WTC11 (cell line): ENCODE measurements around the gene KCTD18. TPM values are rescaled to one million over a fixed set of nuclear protein-coding genes. Genes with fewer than 3 reads are reported as not detected.

Experiments used
- ATAC-seq: fragments of 200-7000 bp; cut with Tn5 transposase; 2 replicates; pipeline ENCODE4 v1.10.0; 2021; ENCODE audit warnings: mild to moderate bottlenecking, moderate library complexity
- CTCF ChIA-PET: fragments of 300-600 bp; sonication (Branson Sonifier 250); formaldehyde crosslinking; loops from one replicate; lab custom pipeline; 2021; ENCODE audit warnings: antibody characterized with exemption; lab: Charles Lee
- POLR2A ChIA-PET: fragments of 350-600 bp; sonication (Branson Sonifier 250); formaldehyde crosslinking; loops from one replicate; lab custom pipeline; 2021; ENCODE audit warnings: antibody characterized with exemption; lab: Charles Lee
- DNase-seq: peaks from one replicate; pipeline ENCODE4 v3.0.0; 2021; ENCODE audit warnings: low spot score
- H3K27ac Mint-ChIP-seq: 2 replicates; pipeline ENCODE4 v1.8.0; 2021; ENCODE audit warnings: mixed read lengths
- H3K27me3 Mint-ChIP-seq: 2 replicates; pipeline ENCODE4 v1.8.0; 2021; ENCODE audit warnings: low read depth, mild to moderate bottlenecking, moderate library complexity, mixed read lengths
- H3K36me3 Mint-ChIP-seq: 2 replicates; pipeline ENCODE4 v1.8.0; 2021; ENCODE audit warnings: mixed read lengths
- H3K4me1 Mint-ChIP-seq: 2 replicates; pipeline ENCODE4 v1.8.0; 2022; ENCODE audit warnings: mixed read lengths
- H3K4me3 Mint-ChIP-seq: 2 replicates; pipeline ENCODE4 v1.8.0; 2021; ENCODE audit warnings: mild to moderate bottlenecking, moderate library complexity, mixed read lengths
- H3K9me3 Mint-ChIP-seq: 2 replicates; pipeline ENCODE4 v1.8.0; 2021; ENCODE audit warnings: mixed read lengths
- ELF4 ChIP-seq: sonication (generic); formaldehyde crosslinking; IDR thresholded peaks from 2 replicates; pipeline ENCODE4 v1.8.1; 2022; ENCODE audit warnings: low read depth, mild to moderate bottlenecking, moderate library complexity, missing genetic modification reagents
- GABPB1 ChIP-seq: sonication (generic); formaldehyde crosslinking; IDR thresholded peaks from 2 replicates; pipeline ENCODE4 v1.8.1; 2023; ENCODE audit warnings: mild to moderate bottlenecking, missing genetic modification reagents
- GRHL2 ChIP-seq: fragments of 250-450 bp; sonication (Bioruptor Pico); IDR thresholded peaks from 2 replicates; pipeline ENCODE4 v1.8.0; 2022; ENCODE audit warnings: mild to moderate bottlenecking, moderate library complexity; ENCODE audit not compliant: insufficient replicate concordance, severe bottlenecking
- GTF2I ChIP-seq: fragments of 250-450 bp; sonication (Bioruptor Pico); conservative IDR thresholded peaks from 2 replicates; pipeline ENCODE4 v1.4.0; 2021; ENCODE audit warnings: mild to moderate bottlenecking
- HMGA2 ChIP-seq: fragments of 250-450 bp; sonication (Bioruptor Pico); IDR thresholded peaks from 2 replicates; pipeline ENCODE4 v1.4.0; 2021; ENCODE audit warnings: mild to moderate bottlenecking, moderate library complexity
- IRF2 ChIP-seq: sonication (generic); formaldehyde crosslinking; IDR thresholded peaks from 2 replicates; pipeline ENCODE4 v1.8.0; 2022; ENCODE audit warnings: low read depth, missing genetic modification reagents, borderline replicate concordance
- JUN ChIP-seq: sonication (generic); formaldehyde crosslinking; IDR thresholded peaks from 2 replicates; pipeline ENCODE4 v1.8.0; 2023; ENCODE audit warnings: mild to moderate bottlenecking, missing genetic modification reagents
- KAT7 ChIP-seq: sonication (generic); formaldehyde crosslinking; IDR thresholded peaks from 2 replicates; pipeline ENCODE4 v1.8.1; 2023; ENCODE audit warnings: missing genetic modification reagents, mild to moderate bottlenecking, borderline replicate concordance
- SMAD3 ChIP-seq: sonication (generic); formaldehyde crosslinking; IDR thresholded peaks from 2 replicates; pipeline ENCODE4 v1.8.0; 2022; ENCODE audit warnings: missing genetic modification reagents, mild to moderate bottlenecking, borderline replicate concordance
- SOX15 ChIP-seq: fragments of 250-450 bp; sonication (Bioruptor Pico); IDR thresholded peaks from 2 replicates; pipeline ENCODE4 v1.9.0; 2021; ENCODE audit warnings: mild to moderate bottlenecking
- TEAD1 ChIP-seq: sonication (generic); formaldehyde crosslinking; IDR thresholded peaks from 2 replicates; pipeline ENCODE4 v1.8.0; 2022; ENCODE audit warnings: mild to moderate bottlenecking, missing genetic modification reagents
- ZNF317 ChIP-seq: sonication (generic); formaldehyde crosslinking; IDR thresholded peaks from 2 replicates; pipeline ENCODE4 v1.8.1; 2023; ENCODE audit warnings: low read depth, mild to moderate bottlenecking, moderate library complexity, missing genetic modification reagents, borderline replicate concordance
- ZNF396 ChIP-seq: fragments of 250-450 bp; sonication (Bioruptor Pico); IDR thresholded peaks from 2 replicates; pipeline ENCODE4 v1.8.0; 2021; ENCODE audit warnings: mild to moderate bottlenecking, moderate library complexity, borderline replicate concordance
- total RNA-seq: library from RNA; stranded (reverse); gene quantifications from 3 replicates; pipeline ENCODE4 v1.2.3, GENCODE V29; 2021
- TF ChIP-seq, protein P1 (sequence below): fragments of 250-450 bp; sonication (Bioruptor Pico); IDR thresholded peaks from 2 replicates; pipeline ENCODE4 v2.1.2; 2022; ENCODE audit warnings: mild to moderate bottlenecking, moderate library complexity
- TF ChIP-seq, protein P2 (sequence below): sonication (generic); formaldehyde crosslinking; IDR thresholded peaks from 2 replicates; pipeline ENCODE4 v1.8.0; 2022; ENCODE audit warnings: missing genetic modification reagents
- TF ChIP-seq, protein P3 (sequence below): sonication (generic); formaldehyde crosslinking; IDR thresholded peaks from 2 replicates; pipeline ENCODE4 v1.8.0; 2023; ENCODE audit warnings: mild to moderate bottlenecking, missing genetic modification reagents
- TF ChIP-seq, protein P4 (sequence below): fragments of 250-450 bp; sonication (Bioruptor Pico); conservative IDR thresholded peaks from 2 replicates; pipeline ENCODE4 v1.9.0; 2021; ENCODE audit warnings: mild to moderate bottlenecking
- TF ChIP-seq, protein P5 (sequence below): sonication (generic); formaldehyde crosslinking; IDR thresholded peaks from 2 replicates; pipeline ENCODE4 v1.8.1; 2022; ENCODE audit warnings: missing genetic modification reagents, borderline replicate concordance

KCTD18 gene
- total RNA-seq, 1 experiment from 2014 or later: 4.9 TPM

DNA sequence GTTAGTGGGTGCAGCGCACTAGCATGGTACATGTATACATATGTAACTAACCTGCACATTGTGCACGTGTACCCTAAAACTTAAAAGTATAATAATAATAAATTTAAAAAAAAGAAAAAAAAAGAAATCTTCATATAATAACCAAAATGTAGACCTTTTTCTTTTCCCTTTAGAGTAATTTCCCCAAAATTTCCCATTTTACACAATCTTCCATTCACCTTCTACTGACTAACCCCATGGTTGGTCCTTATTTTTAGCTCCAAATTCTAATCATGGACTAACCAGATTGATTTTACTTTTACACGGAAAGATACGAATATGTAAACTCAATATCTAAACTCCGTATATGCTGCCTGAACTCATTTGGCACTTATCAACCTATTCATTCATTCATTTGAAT lies 7.7 kb downstream of the KCTD18 start:
- no peak for TF ChIP-seq JUN (CRISPR knock-in tag)
- TF ChIP-seq, protein P1, sequence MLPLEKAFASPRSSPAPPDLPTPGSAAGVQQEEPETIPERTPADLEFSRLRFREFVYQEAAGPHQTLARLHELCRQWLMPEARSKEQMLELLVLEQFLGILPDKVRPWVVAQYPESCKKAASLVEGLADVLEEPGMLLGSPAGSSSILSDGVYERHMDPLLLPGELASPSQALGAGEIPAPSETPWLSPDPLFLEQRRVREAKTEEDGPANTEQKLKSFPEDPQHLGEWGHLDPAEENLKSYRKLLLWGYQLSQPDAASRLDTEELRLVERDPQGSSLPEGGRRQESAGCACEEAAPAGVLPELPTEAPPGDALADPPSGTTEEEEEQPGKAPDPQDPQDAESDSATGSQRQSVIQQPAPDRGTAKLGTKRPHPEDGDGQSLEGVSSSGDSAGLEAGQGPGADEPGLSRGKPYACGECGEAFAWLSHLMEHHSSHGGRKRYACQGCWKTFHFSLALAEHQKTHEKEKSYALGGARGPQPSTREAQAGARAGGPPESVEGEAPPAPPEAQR (CRISPR knock-in tag): no peak
- TF ChIP-seq GABPB1 (CRISPR knock-in tag): no peak
- TF ChIP-seq ZNF317 (CRISPR knock-in tag): no peak
- TF ChIP-seq, protein P2, sequence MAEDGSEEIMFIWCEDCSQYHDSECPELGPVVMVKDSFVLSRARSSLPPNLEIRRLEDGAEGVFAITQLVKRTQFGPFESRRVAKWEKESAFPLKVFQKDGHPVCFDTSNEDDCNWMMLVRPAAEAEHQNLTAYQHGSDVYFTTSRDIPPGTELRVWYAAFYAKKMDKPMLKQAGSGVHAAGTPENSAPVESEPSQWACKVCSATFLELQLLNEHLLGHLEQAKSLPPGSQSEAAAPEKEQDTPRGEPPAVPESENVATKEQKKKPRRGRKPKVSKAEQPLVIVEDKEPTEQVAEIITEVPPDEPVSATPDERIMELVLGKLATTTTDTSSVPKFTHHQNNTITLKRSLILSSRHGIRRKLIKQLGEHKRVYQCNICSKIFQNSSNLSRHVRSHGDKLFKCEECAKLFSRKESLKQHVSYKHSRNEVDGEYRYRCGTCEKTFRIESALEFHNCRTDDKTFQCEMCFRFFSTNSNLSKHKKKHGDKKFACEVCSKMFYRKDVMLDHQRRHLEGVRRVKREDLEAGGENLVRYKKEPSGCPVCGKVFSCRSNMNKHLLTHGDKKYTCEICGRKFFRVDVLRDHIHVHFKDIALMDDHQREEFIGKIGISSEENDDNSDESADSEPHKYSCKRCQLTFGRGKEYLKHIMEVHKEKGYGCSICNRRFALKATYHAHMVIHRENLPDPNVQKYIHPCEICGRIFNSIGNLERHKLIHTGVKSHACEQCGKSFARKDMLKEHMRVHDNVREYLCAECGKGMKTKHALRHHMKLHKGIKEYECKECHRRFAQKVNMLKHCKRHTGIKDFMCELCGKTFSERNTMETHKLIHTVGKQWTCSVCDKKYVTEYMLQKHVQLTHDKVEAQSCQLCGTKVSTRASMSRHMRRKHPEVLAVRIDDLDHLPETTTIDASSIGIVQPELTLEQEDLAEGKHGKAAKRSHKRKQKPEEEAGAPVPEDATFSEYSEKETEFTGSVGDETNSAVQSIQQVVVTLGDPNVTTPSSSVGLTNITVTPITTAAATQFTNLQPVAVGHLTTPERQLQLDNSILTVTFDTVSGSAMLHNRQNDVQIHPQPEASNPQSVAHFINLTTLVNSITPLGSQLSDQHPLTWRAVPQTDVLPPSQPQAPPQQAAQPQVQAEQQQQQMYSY: no peak
- TF ChIP-seq ELF4: no peak
- TF ChIP-seq, protein P3, sequence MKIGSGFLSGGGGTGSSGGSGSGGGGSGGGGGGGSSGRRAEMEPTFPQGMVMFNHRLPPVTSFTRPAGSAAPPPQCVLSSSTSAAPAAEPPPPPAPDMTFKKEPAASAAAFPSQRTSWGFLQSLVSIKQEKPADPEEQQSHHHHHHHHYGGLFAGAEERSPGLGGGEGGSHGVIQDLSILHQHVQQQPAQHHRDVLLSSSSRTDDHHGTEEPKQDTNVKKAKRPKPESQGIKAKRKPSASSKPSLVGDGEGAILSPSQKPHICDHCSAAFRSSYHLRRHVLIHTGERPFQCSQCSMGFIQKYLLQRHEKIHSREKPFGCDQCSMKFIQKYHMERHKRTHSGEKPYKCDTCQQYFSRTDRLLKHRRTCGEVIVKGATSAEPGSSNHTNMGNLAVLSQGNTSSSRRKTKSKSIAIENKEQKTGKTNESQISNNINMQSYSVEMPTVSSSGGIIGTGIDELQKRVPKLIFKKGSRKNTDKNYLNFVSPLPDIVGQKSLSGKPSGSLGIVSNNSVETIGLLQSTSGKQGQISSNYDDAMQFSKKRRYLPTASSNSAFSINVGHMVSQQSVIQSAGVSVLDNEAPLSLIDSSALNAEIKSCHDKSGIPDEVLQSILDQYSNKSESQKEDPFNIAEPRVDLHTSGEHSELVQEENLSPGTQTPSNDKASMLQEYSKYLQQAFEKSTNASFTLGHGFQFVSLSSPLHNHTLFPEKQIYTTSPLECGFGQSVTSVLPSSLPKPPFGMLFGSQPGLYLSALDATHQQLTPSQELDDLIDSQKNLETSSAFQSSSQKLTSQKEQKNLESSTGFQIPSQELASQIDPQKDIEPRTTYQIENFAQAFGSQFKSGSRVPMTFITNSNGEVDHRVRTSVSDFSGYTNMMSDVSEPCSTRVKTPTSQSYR (CRISPR knock-in tag): no peak
- TF ChIP-seq IRF2 (CRISPR knock-in tag): no peak
- TF ChIP-seq GTF2I: no peak
- TF ChIP-seq, protein P4, sequence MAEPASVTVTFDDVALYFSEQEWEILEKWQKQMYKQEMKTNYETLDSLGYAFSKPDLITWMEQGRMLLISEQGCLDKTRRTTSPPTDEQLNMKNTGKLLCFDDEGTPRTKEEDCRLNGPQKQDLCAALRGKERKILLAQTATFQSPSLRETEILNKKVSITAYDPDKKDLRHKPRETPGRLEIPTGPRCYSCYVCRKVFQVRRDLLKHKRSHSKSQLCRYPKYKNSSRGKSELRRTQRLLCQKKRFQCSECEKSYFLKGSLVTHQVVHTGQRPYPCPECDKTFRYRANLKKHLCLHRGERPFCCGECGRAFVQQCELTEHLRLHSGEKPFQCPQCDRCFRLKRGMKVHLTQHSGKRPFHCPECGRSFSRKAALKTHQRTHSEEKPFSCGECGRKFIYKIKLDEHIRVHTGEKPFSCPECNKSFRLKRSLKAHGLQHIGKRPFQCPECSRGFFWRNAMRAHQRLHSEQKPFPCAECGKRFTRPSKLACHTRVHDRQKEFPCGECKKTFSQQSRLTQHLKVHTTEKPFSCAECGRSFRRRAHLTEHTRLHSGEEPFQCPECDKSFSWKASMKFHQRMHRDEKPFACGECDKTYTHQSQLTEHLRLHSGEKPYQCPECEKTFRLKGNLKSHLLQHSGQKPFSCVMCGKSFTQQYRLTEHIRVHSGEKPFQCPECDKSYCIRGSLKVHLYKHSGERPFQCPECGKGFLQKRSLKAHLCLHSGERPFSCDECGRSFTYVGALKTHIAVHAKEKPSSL (CRISPR knock-in tag): no peak
- no peak for TF ChIP-seq SMAD3 (CRISPR knock-in tag)
- no peaks in the 10 kb centered on the region for H3K4me1 Mint-ChIP-seq
- H3K9me3 Mint-ChIP-seq: peaks cover 3% of the 10 kb centered on the region
- H3K27me3 Mint-ChIP-seq: no peaks in the 10 kb centered on the region
- ChIA-PET CTCF (interaction anchor here (1.2 kb wide), 1 partner anchor 19 kb away, joined by 5 read pairs; no protein-coding TSS in a partner anchor), POLR2A (no interaction called here)
- DNase-seq (no peak), ATAC-seq (no peak)
- H3K4me3 Mint-ChIP-seq: no peak overlapping the region
- peaks cover 9% of the 10 kb centered on the region for H3K36me3 Mint-ChIP-seq
- H3K27ac Mint-ChIP-seq: no peak overlapping the region

DNA sequence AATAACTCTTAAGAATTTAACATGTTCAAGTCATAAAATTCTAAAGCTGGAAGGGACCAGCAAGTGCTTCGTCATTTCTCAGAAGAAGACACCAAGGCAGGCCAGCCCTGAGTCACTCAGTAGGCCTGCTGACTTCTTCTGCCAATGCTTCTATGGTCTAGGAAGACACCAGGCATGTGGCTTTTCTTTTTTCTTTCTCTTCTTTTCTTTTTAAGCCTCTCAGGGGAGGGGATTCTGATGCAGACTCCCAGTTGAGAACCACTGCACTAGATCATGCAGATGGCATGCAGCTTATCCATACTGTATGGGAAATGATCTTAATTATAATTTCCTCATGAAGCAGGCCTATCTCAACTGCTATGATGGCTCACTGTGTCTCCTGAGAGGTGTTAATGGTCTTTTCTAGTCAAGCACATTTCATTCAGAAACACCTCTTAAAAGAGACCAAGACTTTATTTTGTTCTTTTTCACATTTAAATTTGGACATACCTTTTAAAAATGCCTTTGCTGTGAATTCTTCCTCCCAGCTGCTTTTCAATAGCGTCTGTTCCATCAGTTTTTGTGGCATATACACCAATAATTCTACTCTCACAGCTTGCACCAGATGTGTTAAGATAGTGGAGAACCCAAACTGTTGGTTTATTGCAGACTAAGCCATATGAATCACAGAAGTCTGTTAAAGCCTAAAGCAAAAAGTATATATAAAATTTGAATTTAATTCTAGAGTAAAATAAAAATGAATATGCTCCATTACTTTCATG lies 11.3 kb downstream of the KCTD18 start:
- CTCF ChIA-PET: interaction anchor here (1.8 to 2.0 kb wide), 3 partner anchors 11 to 525 kb away, joined by 5 to 6 read pairs (median 5); partner anchors contain the start of gene KCTD18
- no peak for ATAC-seq
- peaks cover 3% of the 10 kb centered on the region for H3K9me3 Mint-ChIP-seq
- peaks cover 11% of the 10 kb centered on the region for H3K36me3 Mint-ChIP-seq
- no peak overlapping the region for H3K4me3 Mint-ChIP-seq
- no peak overlapping the region for H3K27ac Mint-ChIP-seq
- DNase-seq: no peak
- TF ChIP-seq TEAD1: no peak
- TF ChIP-seq, protein P5, sequence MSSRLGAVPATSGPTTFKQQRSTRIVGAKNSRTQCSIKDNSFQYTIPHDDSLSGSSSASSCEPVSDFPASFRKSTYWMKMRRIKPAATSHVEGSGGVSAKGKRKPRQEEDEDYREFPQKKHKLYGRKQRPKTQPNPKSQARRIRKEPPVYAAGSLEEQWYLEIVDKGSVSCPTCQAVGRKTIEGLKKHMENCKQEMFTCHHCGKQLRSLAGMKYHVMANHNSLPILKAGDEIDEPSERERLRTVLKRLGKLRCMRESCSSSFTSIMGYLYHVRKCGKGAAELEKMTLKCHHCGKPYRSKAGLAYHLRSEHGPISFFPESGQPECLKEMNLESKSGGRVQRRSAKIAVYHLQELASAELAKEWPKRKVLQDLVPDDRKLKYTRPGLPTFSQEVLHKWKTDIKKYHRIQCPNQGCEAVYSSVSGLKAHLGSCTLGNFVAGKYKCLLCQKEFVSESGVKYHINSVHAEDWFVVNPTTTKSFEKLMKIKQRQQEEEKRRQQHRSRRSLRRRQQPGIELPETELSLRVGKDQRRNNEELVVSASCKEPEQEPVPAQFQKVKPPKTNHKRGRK (CRISPR knock-in tag): no peak
- TF ChIP-seq, protein P2: no peak
- no peak for TF ChIP-seq SMAD3 (CRISPR knock-in tag)
- TF ChIP-seq HMGA2 (CRISPR knock-in tag): no peak
- no peak for TF ChIP-seq KAT7
- no peak for TF ChIP-seq SOX15
- TF ChIP-seq GRHL2 (CRISPR knock-in tag): no peak
- TF ChIP-seq ZNF396 (CRISPR knock-in tag): no peak
- TF ChIP-seq, all 79 proteins: peak for 0
- POLR2A ChIA-PET: no interaction called here
- Mint-ChIP-seq H3K4me1 (no peaks in the 10 kb centered on the region), H3K27me3 (no peaks in the 10 kb centered on the region)
